PFSK-1 (cell line): Measurements from ENCODE around the gene MID2.

Experiments used
- POLR2AphosphoS5 ChIP-seq: IDR thresholded peaks from 2 replicates; pipeline ENCODE4 v1.6.1; 2012; ENCODE audit warnings: low read depth, mild to moderate bottlenecking, control low read depth, low read length, moderate library complexity
- REST ChIP-seq, 2 experiments: IDR thresholded peaks; 2 replicates each; pipeline versions ENCODE4 v1.6.1 to v1.8.0; 2011 to 2012; ENCODE audit warnings: low read depth in 2 of 2, low read length in 2 of 2, control low read depth in 1 of 2, inconsistent platforms in 1 of 2, mild to moderate bottlenecking in 1 of 2, moderate library complexity in 1 of 2; ENCODE audit not compliant: insufficient read depth in 1 of 2
- SIN3A ChIP-seq: IDR thresholded peaks from 2 replicates; pipeline ENCODE4 v1.6.1; 2012; ENCODE audit warnings: mild to moderate bottlenecking, low read length, moderate library complexity, borderline replicate concordance; ENCODE audit not compliant: insufficient read depth
- TAF1 ChIP-seq: IDR thresholded peaks from 2 replicates; pipeline ENCODE4 v1.6.1; 2012; ENCODE audit warnings: low read length, control low read depth, borderline replicate concordance; ENCODE audit not compliant: insufficient read depth

- TF ChIP-seq REST (IDR thresholded peaks at IDR 0.05; ENCODE audit: insufficient read depth in 1 of 2, low read depth in 2 of 2, low read length in 2 of 2) (peak in 1 of 2 experiments; percentile 56; a peak in 1 of 4 replicates), SIN3A (no peak), POLR2AphosphoS5 (no peak), TAF1 (no peak)
Measured at GRCh38 chrX:107934262-107934661, 108.6 kb downstream of the MID2 start.
